NCI-H526 treated with DMSO at 0.1 percent for 48 hours (cell line): ENCODE data around the gene SFRP2.

ENCODE experiments used
- DNase-seq: peaks from one replicate; lab custom pipeline; 2025; lab: John Stamatoyannopoulos, UW

Gene SFRP2

GRCh38 chr4:153788413-153789276, at the start of gene SFRP2:
Gene SFRP2 (minus strand): TSS chr4:153789083. CDS start chr4:153788835, 248 bp downstream.
- peak; percentile 34 for DNase-seq

- no peak for DNase-seq
Observed at GRCh38 chr4:153838564-153838963, 49.7 kb upstream of the SFRP2 start.

- DNase-seq, result no peak
Observed at GRCh38 chr4:153834901-153835300, 46.0 kb upstream of the SFRP2 start.

- no peak for DNase-seq
Observed at GRCh38 chr4:153832720-153833287, 43.9 kb upstream of the SFRP2 start.

GRCh38 chr4:153832054-153832453, 43.2 kb upstream of the SFRP2 start:
- DNase-seq, result no peak

- DNase-seq, result no peak
Observed at GRCh38 chr4:153831245-153831644, 42.4 kb upstream of the SFRP2 start.

- no peak for DNase-seq
Observed at GRCh38 chr4:153825691-153826090, 36.8 kb upstream of the SFRP2 start.

GRCh38 chr4:153825126-153825525, 36.2 kb upstream of the SFRP2 start:
- no peak for DNase-seq

- no peak for DNase-seq
Observed at GRCh38 chr4:153824501-153824900, 35.6 kb upstream of the SFRP2 start.

- DNase-seq, result no peak
Observed at GRCh38 chr4:153823483-153823882, 34.6 kb upstream of the SFRP2 start.

- DNase-seq, result no peak
Observed at GRCh38 chr4:153822316-153822715, 33.4 kb upstream of the SFRP2 start.

- DNase-seq, result no peak
Observed at GRCh38 chr4:153817466-153817865, 28.6 kb upstream of the SFRP2 start.

GRCh38 chr4:153816542-153816941, 27.7 kb upstream of the SFRP2 start:
- no peak for DNase-seq

GRCh38 chr4:153814789-153815188, 25.9 kb upstream of the SFRP2 start:
- no peak for DNase-seq

- no peak for DNase-seq
Observed at GRCh38 chr4:153809916-153810810, 21.3 kb upstream of the SFRP2 start.

GRCh38 chr4:153809307-153809706, 20.4 kb upstream of the SFRP2 start:
- no peak for DNase-seq

GRCh38 chr4:153808175-153808574, 19.3 kb upstream of the SFRP2 start:
- no peak for DNase-seq

GRCh38 chr4:153806073-153806472, 17.2 kb upstream of the SFRP2 start:
- DNase-seq, result no peak

GRCh38 chr4:153804722-153805121, 15.8 kb upstream of the SFRP2 start:
- DNase-seq, result no peak

- DNase-seq, result no peak
Observed at GRCh38 chr4:153799694-153800074, 10.8 kb upstream of the SFRP2 start.

GRCh38 chr4:153798901-153799693, 10.2 kb upstream of the SFRP2 start:
- DNase-seq, result no peak

- DNase-seq, result no peak
Observed at GRCh38 chr4:153798420-153798819, 9.5 kb upstream of the SFRP2 start.
